Activated naive CD4-positive, alpha-beta T cell treated with anti-CD3 and anti-CD28 coated beads, Interleukin-2, amount 10 ng/mL, durations not matched to agents 7 days and 5 days (primary cell): Measurements from ENCODE around the gene TCEA3.

Experiments used
- CTCF ChIA-PET: fragments of 350-600 bp; sonication (Branson Sonifier 250); formaldehyde crosslinking; loops from one replicate; lab custom pipeline; 2021; ENCODE audit warnings: antibody characterized with exemption; lab: Charles Lee
- DNase-seq: peaks from one replicate; pipeline ENCODE4 v3.0.0-alpha.2; 2020
- H3K27ac Mint-ChIP-seq: one replicate; pipeline ENCODE4 v1.8.0; 2021; ENCODE audit warnings: mild to moderate bottlenecking, moderate library complexity, mixed read lengths
- H3K27me3 Mint-ChIP-seq: one replicate; pipeline ENCODE4 v1.8.0; 2021; ENCODE audit warnings: mild to moderate bottlenecking, mixed read lengths
- H3K36me3 Mint-ChIP-seq: one replicate; pipeline ENCODE4 v1.8.0; 2021; ENCODE audit warnings: mixed read lengths
- H3K4me1 Mint-ChIP-seq: one replicate; pipeline ENCODE4 v1.8.0; 2021; ENCODE audit warnings: mixed read lengths
- H3K4me3 Mint-ChIP-seq: one replicate; pipeline ENCODE4 v1.8.0; 2021; ENCODE audit warnings: mild to moderate bottlenecking, moderate library complexity, mixed read lengths
- H3K9me3 Mint-ChIP-seq: one replicate; pipeline ENCODE4 v1.8.0; 2021; ENCODE audit warnings: mixed read lengths

Gene TCEA3

DNA sequence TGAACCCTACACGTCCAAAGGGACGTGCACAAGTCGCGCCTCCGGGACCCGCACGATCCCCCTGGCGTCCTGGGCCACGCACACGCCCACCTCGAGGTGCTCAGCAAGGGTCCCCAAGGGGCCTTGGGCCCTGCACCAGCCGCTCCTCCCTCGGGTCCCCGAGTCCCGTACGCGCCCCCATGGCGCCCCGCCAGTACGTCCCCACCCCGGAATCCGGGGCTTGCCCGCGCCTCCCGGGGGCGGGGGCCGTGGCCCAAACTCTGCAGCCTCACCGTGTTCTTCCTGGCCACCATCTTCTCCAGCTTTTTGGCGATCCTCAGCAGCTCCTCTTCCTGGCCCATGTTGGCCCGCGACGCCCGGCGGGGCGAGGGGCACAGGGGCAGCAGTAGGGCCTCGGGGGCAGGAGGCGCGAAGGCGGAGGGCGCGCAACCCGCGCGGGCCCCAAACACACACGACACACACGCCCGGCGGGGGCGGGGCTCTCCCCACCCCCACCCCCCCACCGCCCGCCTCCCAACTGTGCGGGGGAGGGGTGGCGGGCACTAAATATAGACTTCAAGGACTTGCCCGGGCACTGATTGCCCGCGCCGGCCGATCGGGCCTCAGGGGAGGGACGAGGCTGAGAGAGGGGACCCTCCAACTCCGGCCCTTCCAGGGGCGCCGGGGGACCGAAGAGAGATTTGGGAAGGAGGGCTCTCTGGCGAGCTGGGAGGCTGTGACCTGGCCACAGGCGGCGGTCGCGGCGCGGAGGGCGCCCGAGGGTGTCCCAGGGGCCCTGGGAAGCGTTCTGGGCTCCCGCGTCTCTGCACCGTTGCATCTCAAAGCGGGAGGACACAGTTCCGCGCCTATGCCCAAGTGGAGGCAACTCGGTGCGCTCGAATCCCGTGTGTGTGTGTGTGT lies at the start of gene TCEA3:
TCEA3 (minus strand) TSS at position 456 of the 900 bp plus-strand sequence; CDS start at position 341, 115 bp downstream.
- Mint-ChIP-seq H3K27me3 (peaks cover 67% of the 10 kb centered on the region), H3K36me3 (peaks cover 17% of the 10 kb centered on the region), H3K9me3 (no peaks in the 10 kb centered on the region), H3K4me3 (peak within 1 kb of the TSS; percentile 87), H3K27ac (peak within 1 kb of the TSS; percentile 86), H3K4me1 (peaks cover 45% of the 10 kb centered on the region)
- CTCF ChIA-PET, result interaction anchor here (0.8 to 2.3 kb wide), 3 partner anchors 21 to 232 kb away, joined by 3 to 9 read pairs (median 3); no protein-coding TSS in a partner anchor
- peak; percentile 58 for DNase-seq

DNA sequence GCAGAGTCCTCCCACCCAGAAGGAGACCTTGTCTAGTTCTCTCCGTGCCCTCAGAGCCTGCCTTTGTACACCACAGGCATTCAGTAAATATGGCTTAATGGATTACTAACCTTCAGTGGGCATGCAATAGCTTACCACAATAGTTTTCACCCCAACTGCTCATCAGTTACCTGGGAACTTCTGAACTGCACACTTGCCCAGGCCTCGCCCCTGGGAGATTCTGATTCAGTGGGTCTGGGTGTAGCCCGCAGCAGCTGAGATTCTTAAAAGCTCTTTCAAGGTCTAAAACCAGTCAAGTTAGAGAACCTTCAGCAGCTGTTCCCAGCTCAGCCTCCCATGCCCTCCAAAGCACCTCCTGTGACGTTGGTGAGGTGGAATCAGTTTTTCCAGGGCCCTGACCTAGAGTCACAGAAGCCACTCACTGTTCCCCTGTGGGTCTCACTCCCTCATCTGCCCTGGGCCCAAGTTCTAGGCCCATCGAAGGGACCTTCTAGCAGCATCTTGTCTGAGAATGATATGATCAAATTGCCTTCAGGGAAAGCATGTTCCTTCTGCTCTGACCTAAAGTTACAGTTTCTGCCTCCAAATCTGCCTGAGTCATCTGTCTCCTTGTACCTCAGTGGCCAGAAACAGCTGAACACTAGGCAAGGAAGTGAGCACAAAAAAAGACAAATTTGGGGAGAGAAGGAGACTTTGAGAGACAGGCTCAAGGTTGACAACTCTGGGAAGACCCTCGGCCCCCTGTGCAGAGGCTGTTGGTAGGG lies 48.7 kb upstream of the TCEA3 start:
- H3K36me3 Mint-ChIP-seq, result no peaks in the 10 kb centered on the region
- H3K9me3 Mint-ChIP-seq, result no peaks in the 10 kb centered on the region
- H3K27ac Mint-ChIP-seq, result no peak overlapping the region
- no peak for DNase-seq
- no peak overlapping the region for H3K4me3 Mint-ChIP-seq
- H3K4me1 Mint-ChIP-seq, result no peaks in the 10 kb centered on the region
- CTCF ChIA-PET, result interaction anchor here (0.5 kb wide), 1 partner anchor 502 kb away, joined by 3 read pairs; no protein-coding TSS in a partner anchor
- H3K27me3 Mint-ChIP-seq, result peaks cover 47% of the 10 kb centered on the region

DNA sequence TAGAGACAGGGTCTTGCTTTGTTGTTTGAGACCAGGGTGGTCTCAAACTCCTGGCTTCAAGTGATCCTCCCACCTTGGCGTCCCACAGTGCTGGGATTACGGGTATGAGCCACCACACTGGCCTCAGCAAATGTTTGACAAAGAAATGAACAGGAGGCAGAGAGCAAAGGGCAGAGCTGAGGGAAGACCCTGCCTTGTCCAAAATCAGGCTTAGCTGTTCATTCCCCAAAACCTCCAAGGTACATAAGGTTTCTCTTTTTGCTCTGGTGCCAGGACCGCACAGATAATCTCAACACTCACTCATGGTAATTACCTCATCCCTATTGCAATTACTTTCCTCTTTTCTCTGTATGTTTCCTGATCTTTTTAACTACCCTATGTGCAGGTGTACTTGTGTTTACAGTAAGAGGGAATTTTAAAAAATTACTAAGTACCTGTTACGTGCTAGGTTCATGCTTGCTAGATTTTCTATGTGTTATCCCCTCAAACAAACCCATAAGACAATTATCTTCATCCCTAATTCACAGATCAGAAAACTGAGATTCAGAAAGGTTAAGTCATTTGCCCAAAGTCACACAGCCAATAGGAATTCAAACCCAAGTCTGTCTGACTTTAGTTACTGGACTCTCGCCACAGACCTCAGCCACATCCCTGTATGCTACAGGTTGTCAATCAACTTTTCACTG lies 47.9 kb upstream of the TCEA3 start:
- Mint-ChIP-seq H3K4me1 (no peaks in the 10 kb centered on the region), H3K4me3 (no peak overlapping the region), H3K27me3 (peaks cover 43% of the 10 kb centered on the region), H3K9me3 (no peaks in the 10 kb centered on the region), H3K27ac (no peak overlapping the region), H3K36me3 (no peaks in the 10 kb centered on the region)
- CTCF ChIA-PET, result no interaction called here
- DNase-seq, result no peak

DNA sequence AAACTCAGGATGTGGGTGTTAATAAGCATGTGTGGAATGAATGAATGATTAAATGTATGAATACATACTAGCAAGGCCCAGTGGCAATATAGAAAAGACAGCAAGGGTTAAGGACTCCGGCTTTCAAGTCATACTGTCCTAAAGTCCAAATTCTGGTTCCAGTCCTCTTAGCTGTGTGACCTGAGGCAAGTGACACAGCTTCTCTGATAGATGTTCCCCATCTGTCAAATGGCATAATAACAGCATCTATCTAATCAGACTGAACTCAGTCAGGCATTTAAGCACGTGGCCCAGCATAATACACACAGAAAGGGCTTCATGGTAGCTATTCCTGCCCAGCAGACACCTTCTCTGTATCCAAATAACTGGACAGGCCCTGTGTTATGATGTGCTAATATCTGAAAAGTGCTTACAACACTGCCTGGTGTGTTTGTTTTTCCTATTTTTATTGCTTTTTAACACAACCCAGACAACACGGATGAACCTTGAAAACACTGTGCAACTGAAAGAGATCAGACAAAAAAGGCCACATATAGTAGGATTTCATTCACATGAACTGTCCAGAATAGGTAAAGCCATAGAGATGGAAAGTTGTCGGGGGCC lies 47.0 kb upstream of the TCEA3 start:
- Mint-ChIP-seq H3K9me3 (no peaks in the 10 kb centered on the region), H3K4me1 (no peaks in the 10 kb centered on the region), H3K27me3 (peaks cover 38% of the 10 kb centered on the region), H3K4me3 (no peak overlapping the region), H3K36me3 (no peaks in the 10 kb centered on the region), H3K27ac (no peak overlapping the region)
- CTCF ChIA-PET, result no interaction called here
- DNase-seq, result no peak

DNA sequence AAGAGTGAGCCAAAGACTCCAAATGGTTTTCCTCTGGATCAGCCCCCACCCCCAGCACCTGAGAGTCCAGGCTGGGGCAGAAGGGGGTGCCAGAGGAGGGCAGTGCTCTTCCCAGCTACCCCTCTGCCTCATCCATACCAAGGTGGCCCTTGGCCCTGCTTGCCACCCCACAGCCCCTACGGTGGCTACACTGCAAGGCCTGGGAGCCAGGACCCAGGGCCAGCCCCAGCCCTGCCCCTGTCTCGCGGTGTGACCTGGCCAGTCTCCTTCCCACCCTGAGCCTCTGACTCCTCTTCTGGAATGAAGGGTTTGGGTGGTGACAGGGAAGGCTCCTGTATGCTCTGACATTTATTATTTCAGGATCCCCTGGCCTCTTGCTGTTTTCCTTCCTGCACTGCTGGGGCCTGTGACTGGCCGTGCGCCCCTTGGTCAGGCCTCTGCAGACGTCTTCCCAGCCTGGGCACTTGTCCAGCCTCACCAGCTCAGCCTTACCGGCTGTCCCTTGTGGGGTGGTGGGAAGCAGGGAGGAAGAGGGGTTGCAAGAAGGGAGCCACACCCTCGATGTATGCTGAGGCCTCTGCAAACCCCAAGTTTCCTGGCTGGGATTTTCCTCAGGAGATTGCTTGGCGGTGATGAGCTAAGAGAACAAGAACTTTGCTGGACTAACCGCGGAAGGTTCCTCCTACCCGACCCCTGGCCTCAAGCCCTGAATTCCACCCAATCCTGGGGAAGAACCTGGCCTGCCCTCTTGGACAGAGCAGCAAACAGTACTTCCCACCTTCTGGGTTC lies 45.9 kb upstream of the TCEA3 start:
- no peak overlapping the region for H3K4me3 Mint-ChIP-seq
- no peaks in the 10 kb centered on the region for H3K4me1 Mint-ChIP-seq
- H3K27me3 Mint-ChIP-seq, result peaks cover 38% of the 10 kb centered on the region
- H3K36me3 Mint-ChIP-seq, result no peaks in the 10 kb centered on the region
- no peaks in the 10 kb centered on the region for H3K9me3 Mint-ChIP-seq
- DNase-seq, result no peak
- CTCF ChIA-PET, result no interaction called here
- no peak overlapping the region for H3K27ac Mint-ChIP-seq

DNA sequence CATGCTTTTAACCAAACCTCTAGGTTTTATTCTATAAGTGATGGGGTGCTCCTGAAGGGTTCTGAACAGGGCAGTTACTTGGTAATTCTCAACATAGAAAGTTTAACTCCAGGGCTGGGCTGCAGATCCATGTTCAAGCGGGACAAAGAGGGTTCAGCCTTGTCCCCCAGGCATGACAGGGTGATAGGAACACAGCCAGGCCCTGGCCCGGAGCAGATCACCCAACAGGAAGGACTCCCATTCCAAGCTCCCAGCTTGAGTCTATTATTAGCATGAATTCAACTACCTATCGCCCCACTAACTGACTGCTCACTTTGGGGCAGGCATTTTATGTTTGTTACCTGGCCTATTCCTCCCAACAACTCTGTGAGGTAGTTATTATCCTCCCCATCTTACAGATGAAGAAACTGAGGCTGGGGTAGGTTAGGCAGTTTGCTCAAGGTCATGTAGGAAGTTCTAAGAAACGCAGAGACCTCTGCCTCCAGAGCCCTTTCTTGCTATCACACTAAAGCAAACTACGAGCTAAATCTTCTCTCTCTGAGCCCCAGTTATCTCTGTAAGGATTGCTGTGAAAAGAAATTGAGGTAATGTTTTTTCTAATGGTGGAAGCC lies 44.9 kb upstream of the TCEA3 start:
- Mint-ChIP-seq H3K9me3 (no peaks in the 10 kb centered on the region), H3K4me3 (no peak overlapping the region), H3K27me3 (peaks cover 32% of the 10 kb centered on the region), H3K4me1 (no peaks in the 10 kb centered on the region), H3K36me3 (no peaks in the 10 kb centered on the region), H3K27ac (no peak overlapping the region)
- DNase-seq, result no peak
- CTCF ChIA-PET, result no interaction called here

DNA sequence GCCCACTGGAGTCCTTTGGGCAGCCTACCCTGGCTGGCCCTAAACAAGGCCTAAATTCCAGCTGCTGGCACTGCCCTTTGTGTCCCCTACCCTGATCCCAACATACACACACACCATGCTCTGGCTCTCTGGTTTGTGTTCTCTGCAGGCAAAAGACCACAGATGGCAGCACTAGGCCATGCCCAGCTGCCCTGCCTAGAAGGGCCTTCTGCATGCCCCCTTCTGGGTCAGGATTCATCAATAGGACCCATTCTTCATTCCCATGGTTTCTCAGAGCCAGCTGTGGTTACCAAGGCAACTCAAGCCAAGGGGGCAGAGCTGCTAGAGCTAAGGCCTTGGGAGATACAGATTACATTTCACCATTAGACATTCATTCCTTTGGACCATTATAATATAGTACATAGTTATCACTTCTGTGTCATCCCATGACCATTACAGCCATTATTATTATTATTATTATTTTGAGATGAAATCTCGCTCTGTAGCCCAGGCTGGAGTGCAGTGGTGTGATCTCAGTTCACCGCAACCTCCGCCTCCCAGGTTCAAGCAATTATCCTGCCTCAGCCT lies 42.0 kb upstream of the TCEA3 start:
- Mint-ChIP-seq H3K36me3 (no peaks in the 10 kb centered on the region), H3K4me3 (no peak overlapping the region), H3K27me3 (peaks cover 36% of the 10 kb centered on the region), H3K9me3 (no peaks in the 10 kb centered on the region), H3K4me1 (no peaks in the 10 kb centered on the region), H3K27ac (no peak overlapping the region)
- no peak for DNase-seq
- CTCF ChIA-PET, result no interaction called here

DNA sequence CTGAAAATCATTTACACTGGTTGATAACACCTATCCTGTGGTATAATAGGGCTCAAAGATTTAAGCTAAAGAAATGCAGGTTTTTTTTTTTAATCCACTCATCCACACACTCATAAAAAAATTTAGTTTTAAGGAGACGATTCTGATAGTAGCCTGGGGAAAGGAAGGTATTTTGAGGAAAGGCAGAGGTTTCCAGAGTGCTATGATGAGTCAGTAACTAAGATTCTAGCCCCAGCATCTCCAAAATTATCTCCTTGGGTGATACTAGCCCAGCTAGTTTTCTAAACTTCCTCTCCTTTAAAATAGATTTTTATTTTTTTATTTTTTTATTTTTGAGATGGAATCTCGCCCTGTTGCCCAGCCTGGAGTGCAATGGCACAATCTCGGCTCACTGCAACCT lies 38.7 kb upstream of the TCEA3 start:
- Mint-ChIP-seq H3K9me3 (no peaks in the 10 kb centered on the region), H3K27me3 (peaks cover 40% of the 10 kb centered on the region), H3K4me3 (no peak overlapping the region), H3K27ac (no peak overlapping the region), H3K4me1 (no peaks in the 10 kb centered on the region), H3K36me3 (no peaks in the 10 kb centered on the region)
- CTCF ChIA-PET, result no interaction called here
- DNase-seq, result no peak

DNA sequence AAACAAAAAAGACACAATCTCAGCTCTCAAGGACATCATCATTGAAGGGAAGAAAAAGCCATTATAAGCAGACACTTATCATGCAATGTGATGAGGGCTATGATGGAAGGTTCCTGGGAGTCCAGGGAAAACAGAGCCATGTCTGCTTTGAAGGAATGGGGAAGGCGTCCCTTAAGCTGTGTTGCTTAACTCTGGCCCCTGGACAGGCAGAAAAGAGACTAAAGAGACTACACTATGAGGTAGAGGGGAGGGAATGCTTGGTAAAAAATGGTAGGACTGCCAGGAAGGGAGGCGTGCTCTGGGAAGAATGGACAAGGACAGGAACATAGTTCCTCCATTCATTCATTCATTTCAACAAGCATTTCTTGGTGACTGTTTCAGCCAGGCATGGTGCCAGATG lies 38.2 kb upstream of the TCEA3 start:
- Mint-ChIP-seq H3K9me3 (no peaks in the 10 kb centered on the region), H3K4me1 (no peaks in the 10 kb centered on the region), H3K36me3 (no peaks in the 10 kb centered on the region), H3K27ac (no peak overlapping the region), H3K4me3 (no peak overlapping the region), H3K27me3 (peaks cover 42% of the 10 kb centered on the region)
- CTCF ChIA-PET, result interaction anchor here (1.1 kb wide), 1 partner anchor 22 kb away, joined by 3 read pairs; the partner anchor contains the start of gene ASAP3
- no peak for DNase-seq

DNA sequence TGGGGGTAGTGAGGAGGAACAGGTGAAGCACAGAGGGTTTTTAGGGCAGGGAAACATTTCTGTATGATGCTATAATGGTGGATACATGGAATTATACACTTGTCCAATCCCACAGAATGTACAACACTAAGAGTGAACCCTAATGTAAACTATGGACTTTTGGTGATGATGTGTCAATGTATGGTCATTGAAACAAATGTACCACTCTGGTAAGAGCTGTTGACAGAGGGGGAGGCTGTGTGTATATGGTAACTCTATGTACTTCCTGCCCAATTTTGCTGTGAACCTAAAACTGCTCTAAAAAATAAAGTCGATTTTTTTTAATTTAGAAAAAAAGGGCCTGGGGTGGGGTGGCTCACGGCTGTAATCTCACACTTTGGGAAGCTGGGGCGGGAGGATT lies 36.5 kb upstream of the TCEA3 start:
- peaks cover 7% of the 10 kb centered on the region for H3K4me1 Mint-ChIP-seq
- no peaks in the 10 kb centered on the region for H3K9me3 Mint-ChIP-seq
- H3K27ac Mint-ChIP-seq, result no peak overlapping the region
- CTCF ChIA-PET, result no interaction called here
- DNase-seq, result no peak
- no peak overlapping the region for H3K4me3 Mint-ChIP-seq
- H3K27me3 Mint-ChIP-seq, result peaks cover 52% of the 10 kb centered on the region
- H3K36me3 Mint-ChIP-seq, result no peaks in the 10 kb centered on the region

DNA sequence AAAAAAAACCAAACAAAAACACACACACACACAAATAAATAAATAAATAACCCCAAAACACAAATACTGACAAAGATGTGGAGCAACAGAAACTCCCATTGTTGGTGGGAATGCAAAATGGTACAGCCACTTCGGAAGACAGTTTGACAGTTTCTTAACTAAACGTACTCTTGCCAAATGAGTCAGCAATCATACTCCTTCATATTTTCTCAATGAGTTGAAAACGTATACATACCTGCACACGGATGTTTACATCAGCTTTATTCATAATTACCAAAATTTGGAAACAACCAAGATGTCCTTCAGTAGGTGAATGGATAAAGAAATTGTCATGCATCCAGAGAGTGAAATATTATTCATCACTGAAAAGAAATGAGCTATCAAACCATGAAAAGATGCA lies 36.0 kb upstream of the TCEA3 start:
- no peaks in the 10 kb centered on the region for H3K9me3 Mint-ChIP-seq
- H3K27ac Mint-ChIP-seq, result no peak overlapping the region
- peaks cover 11% of the 10 kb centered on the region for H3K4me1 Mint-ChIP-seq
- CTCF ChIA-PET, result interaction anchor here (1.4 kb wide), 1 partner anchor 79 kb away, joined by 3 read pairs; no protein-coding TSS in a partner anchor
- DNase-seq, result no peak
- peaks cover 52% of the 10 kb centered on the region for H3K27me3 Mint-ChIP-seq
- no peaks in the 10 kb centered on the region for H3K36me3 Mint-ChIP-seq
- no peak overlapping the region for H3K4me3 Mint-ChIP-seq

DNA sequence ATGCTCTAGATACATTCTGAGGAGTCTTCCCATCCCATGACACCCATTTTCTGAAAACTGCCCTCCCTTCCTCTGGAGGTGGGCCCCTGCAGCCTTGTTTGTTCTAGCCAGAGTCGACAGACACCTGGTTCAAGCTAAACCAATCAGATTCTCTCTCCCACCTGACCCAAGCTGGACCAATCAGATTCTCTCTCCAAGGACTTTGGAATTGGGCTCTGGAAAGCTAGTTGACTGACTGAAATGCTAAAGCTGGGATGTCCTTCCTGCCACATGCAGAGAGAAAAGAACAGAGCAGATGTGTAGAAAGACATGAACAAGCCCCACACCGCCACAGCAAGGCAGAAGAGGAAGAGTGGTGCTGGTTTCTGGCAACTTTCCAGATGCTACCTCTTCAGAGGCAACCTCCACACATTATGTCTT lies 34.8 kb upstream of the TCEA3 start:
- Mint-ChIP-seq H3K36me3 (no peaks in the 10 kb centered on the region), H3K27me3 (peaks cover 56% of the 10 kb centered on the region), H3K9me3 (no peaks in the 10 kb centered on the region), H3K27ac (no peak overlapping the region), H3K4me1 (peaks cover 12% of the 10 kb centered on the region), H3K4me3 (no peak overlapping the region)
- CTCF ChIA-PET, result interaction anchor here (1.4 kb wide), 1 partner anchor 81 kb away, joined by 3 read pairs; no protein-coding TSS in a partner anchor
- no peak for DNase-seq
